GM19193 (cell line): ENCODE results near the gene ZNF225.

ENCODE experiments used
- POLR2A ChIP-seq: IDR thresholded peaks from 4 replicates; pipeline ENCODE4 v1.6.1; 2011; ENCODE audit not compliant: insufficient read depth, insufficient read length; ENCODE audit errors: extremely low read depth

The ZNF225 gene

GRCh38 chr19:44113138-44113783 is at the start of gene ZNF225:
Gene ZNF225 (plus strand): TSS chr19:44113399. CDS start chr19:44115828, 2,429 bp downstream.
- peak; percentile 68 for TF ChIP-seq POLR2A

DNA sequence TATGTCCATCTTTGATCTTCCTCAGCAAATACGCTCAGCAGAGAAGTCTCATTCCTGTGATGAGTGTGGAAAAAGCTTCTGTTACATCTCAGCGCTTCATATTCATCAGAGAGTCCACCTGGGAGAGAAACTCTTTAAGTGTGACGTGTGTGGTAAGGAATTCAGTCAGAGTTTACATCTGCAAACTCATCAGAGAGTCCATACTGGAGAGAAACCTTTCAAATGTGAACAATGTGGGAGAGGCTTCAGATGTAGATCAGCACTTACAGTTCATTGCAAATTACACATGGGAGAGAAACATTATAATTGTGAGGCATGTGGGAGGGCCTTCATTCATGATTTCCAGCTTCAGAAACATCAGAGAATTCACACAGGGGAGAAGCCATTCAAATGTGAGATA is 46.9 kb upstream of the ZNF225 start:
- TF ChIP-seq POLR2A, result no peak

- no peak for TF ChIP-seq POLR2A
These were observed 43.8 kb upstream of the ZNF225 start for GRCh38 chr19:44069415-44069814.

GRCh38 chr19:44071824-44072542 is 41.2 kb upstream of the ZNF225 start, which contains the start of gene ZNF284:
Gene ZNF284 (plus strand): TSS chr19:44072159. CDS start chr19:44076390, 4,231 bp downstream.
- peak; percentile 59 for TF ChIP-seq POLR2A

DNA sequence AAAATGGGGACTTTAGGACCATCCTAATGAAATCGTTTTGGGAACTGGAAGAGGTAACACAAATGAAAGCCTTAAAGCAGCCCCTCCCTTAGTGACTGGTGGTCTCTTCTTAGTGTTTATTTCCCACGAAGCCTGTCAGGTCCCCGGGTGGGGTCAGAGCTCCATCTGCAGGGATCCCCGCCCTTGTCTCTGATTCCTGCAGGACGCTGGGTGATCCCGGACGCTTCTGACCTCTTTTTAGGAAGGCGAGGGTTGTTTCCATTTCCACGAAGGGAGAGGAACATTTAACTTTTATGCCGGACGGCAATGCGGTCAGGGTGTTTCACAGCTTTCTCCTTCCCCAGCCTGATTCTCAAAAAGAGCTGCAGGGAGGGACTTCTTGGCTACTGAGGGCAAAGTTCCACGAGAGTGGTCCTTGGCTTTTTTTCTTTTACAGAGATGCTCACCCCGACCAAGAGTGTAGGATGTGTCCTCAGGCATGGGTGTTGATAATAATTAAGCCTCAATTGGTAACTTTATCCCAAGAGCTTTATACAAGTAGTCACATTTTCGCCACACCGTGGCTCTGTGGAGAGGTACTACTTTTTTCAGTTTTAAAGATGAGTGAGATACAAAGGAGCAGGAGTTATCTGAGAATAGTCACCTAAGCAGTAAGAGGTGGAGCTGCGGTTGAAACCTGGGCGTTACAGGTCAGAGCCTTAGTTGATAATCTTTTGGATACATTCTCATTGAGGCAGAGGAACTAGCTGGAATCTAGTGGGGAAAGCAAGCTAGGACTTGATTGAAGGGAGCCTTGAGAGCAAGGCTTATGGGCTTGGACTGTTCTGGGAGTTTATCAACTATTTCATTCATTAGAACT is 40.4 kb upstream of the ZNF225 start:
- no peak for TF ChIP-seq POLR2A

GRCh38 chr19:44076325-44076724 is 36.9 kb upstream of the ZNF225 start:
- no peak for TF ChIP-seq POLR2A

DNA sequence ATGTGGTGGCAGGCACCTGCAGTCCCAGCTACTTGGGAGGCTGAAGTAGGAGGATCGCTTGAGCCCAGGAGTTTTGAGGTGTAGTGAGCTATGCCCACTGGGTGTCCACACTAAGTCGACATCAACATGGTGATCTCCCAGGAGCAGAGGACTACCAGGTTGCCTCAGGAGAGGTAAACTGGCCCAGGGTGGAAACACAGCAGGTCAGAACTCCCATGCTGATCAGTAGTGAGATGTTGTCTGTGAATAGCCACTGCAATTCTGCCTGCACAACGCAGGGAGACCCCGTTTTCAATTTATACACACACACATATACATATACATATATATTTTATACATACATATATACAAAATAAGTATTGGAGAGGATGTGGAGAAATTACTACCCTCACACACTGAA is 21.1 kb upstream of the ZNF225 start:
- TF ChIP-seq POLR2A, result no peak

DNA sequence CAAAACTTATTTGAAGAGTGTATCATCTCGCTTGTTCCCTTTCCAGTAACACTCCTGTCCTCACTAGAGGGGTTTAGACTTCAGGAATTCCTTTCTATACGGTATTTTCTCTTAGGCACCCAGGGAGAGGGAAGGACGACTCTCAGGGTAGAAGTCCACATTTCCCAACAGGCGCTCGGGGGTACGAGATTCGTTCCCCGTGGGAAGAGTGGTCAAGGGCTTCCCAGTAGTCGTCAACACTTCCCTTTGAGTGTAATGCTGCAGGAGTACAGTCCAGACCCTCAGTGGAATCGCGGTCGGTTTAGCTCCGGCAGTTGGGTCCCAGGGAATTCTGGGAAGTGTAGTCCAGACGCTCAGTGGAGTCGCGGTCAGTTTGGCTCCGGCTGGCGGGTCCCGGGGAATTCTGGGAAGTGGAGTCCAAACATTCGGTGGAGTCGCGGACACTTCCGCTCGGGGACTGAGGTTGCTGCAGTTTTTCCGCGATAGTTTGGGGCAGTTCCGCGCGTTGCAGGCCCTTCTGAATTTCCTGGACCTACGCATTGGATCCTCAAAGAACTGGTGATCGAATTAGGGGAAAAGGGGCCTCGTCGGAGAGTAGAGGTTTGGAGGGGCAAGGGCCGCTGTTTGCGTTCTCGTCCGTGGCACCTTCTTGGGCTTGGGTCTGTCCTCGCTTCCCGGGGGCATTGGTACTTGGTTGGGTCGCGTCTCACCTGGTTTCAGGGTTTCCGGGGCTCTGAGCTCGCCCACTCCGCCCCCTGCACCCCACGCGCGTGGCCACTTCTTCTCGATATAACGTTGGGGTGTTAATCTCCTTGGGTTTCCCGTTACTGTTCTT is 19.1 kb upstream of the ZNF225 start, which contains the start of gene ZNF224:
TSS of gene ZNF224 (plus strand) at position 431 of the 835 bp plus-strand sequence. CDS start 3,513 bp downstream, outside the sequence.
- TF ChIP-seq POLR2A, result peak; percentile 52

GRCh38 chr19:44107751-44108150 is 5.4 kb upstream of the ZNF225 start:
- TF ChIP-seq POLR2A, result no peak

- no peak for TF ChIP-seq POLR2A
These were observed 3.7 kb upstream of the ZNF225 start for GRCh38 chr19:44109458-44109857.

GRCh38 chr19:44111910-44112463 is 1.2 kb upstream of the ZNF225 start:
- no peak for TF ChIP-seq POLR2A

- no peak for TF ChIP-seq POLR2A
These were observed 429 bp upstream of the ZNF225 start for GRCh38 chr19:44112802-44113137.

DNA sequence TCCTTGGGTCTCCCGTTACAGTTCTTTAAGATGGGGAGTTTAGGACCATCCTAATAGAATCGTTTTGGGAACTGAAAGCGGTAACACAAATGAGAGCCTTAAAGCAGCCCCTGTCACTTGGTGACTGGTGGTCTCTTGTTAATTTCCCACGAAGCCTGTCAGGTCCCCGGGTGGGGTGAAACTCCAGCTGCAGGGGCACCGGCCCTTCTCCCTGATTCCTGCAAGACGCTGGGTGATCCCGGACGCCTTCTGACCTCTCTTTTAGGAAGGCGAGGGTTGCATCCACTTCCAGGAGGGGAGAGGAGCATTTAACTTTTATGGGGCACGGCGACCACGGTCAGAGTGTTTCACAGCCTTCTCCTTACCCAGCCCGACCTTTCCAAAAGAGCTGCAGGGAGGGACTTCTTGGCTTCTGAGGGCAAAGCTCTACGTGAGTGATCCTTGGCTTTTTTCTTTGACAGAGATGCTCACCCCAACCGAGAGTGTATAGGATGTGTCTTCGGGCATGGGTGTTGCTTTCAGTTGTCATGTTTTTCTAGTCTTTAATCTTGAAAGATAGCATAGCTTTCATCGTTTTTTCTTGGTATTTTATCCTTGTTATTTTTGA is 688 bp downstream of the ZNF225 start:
- TF ChIP-seq POLR2A, result no peak

DNA sequence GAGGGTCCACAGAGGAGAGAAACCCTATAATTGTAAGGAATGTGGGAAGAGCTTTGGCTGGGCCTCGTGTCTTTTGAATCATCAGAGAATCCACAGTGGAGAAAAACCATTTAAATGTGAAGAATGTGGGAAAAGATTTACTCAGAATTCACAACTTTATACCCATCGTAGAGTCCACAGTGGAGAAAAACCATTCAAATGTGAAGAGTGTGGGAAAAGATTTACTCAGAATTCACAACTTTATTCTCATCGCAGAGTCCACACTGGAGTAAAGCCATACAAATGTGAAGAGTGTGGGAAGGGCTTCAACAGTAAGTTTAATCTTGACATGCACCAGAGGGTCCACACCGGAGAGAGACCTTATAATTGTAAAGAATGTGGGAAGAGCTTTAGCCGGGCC is 18.8 kb downstream of the ZNF225 start:
- TF ChIP-seq POLR2A, result no peak
